NB4 (cell line): ENCODE results near the gene ADGRA3.

ENCODE experiments used
- CTCF ChIP-seq: IDR thresholded peaks from one replicate; pipeline ENCODE4 v1.5.1; 2012; ENCODE audit warnings: low read depth, low read length
- POLR2A ChIP-seq: IDR thresholded peaks from 2 replicates; pipeline ENCODE4 v1.6.1; 2011; ENCODE audit warnings: mild to moderate bottlenecking; ENCODE audit not compliant: insufficient read length; ENCODE audit errors: extremely low read depth

- TF ChIP-seq CTCF (no peak), POLR2A (no peak)
These were observed 152.1 kb downstream of the ADGRA3 start for GRCh38 chr4:22363787-22364186.
